ENCODE data around the gene POTEE. TPM values are rescaled to one million over a fixed set of nuclear protein-coding genes. Genes with fewer than 3 reads are reported as not detected.
"Not testable (repeated sequence)": the region's sequence is repeated elsewhere in the genome, so short reads cannot be mapped to it uniquely, and the experiment has no call there.

Gene POTEE
- polyA plus RNA-seq, 3 donors: 0.01 to 0.18 (median 0.10) TPM

DNA sequence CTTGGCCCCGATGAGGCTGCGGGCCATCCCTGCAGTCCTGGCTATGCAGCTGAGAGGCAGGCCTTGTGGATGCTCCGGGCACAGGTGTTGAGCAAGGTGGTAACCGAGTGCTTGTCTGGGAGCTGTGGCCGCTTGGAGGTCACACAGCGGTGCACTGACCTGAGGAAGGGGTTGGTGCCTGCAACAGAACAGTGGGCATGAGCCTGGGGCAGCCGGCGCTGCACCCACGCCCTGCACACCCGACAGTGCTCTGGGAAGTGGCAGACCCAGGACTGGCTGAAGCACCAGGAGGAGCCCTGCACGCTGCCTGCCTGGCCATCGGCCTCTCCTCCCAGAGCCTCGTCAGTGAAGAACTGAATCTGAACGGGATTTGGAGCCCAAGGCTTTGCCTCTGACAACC is 8.2 kb upstream of the POTEE start:
- Histone ChIP-seq H3K4me3 (replicated peaks in 1 of 3; ENCODE audit: low read depth in 2 of 3, low read length in 3 of 3) (no peak overlapping the region), H3K4me1 (ENCODE audit: control insufficient read depth in 1 of 2, insufficient read depth in 2 of 2, low read length in 2 of 2) (no peaks in the 10 kb centered on the region), H3K27me3 (ENCODE audit: control insufficient read depth in 2 of 2, insufficient read depth in 2 of 2, low read length in 2 of 2) (no peaks in the 10 kb centered on the region), H3K79me2 (ENCODE audit: insufficient read depth, low read length) (no peaks in the 10 kb centered on the region), H3K27ac (ENCODE audit: low read depth in 1 of 2, low read length in 2 of 2) (no peak overlapping the region), H3K4me2 (replicated peaks; ENCODE audit: extremely low read depth, low read length, poor library complexity, severe bottlenecking) (no peak overlapping the region), H3K36me3 (replicated peaks in 1 of 2; ENCODE audit: control insufficient read depth in 1 of 2, insufficient read depth in 2 of 2, low read length in 2 of 2) (no peaks in the 10 kb centered on the region), H3K9ac (ENCODE audit: insufficient read depth, low read length, poor library complexity, severe bottlenecking) (no peak overlapping the region), H4K20me1 (ENCODE audit: insufficient read depth, low read length) (no peaks in the 10 kb centered on the region), H3K9me3 (replicated peaks in 1 of 2; ENCODE audit: control insufficient read depth in 1 of 2, insufficient read depth in 1 of 2, low read length in 2 of 2) (no peaks in the 10 kb centered on the region), H2AFZ (ENCODE audit: insufficient read depth, low read depth, low read length, poor library complexity, severe bottlenecking) (no peak overlapping the region)
- Mint-ChIP-seq H3K4me1 (no peaks in the 10 kb centered on the region), H3K27ac (no peak overlapping the region), H3K4me3 (no peak overlapping the region), H3K27me3 (ENCODE audit: low read depth in 3 of 3) (peaks cover 0 to 2% (median 0%) of the 10 kb centered on the region in 3 donors), H3K36me3 (no peaks in the 10 kb centered on the region), H3K9me3 (peaks cover 0 to 4% (median 0%) of the 10 kb centered on the region in 7 donors)
- no peak for DNase-seq
- 94% methylated on average over 14 of the region's 14 CpGs for WGBS (ENCODE audit: insufficient coverage)
- intact Hi-C loops (cut with micrococcal nuclease): no loop called here
- TF ChIP-seq, protein P1, sequence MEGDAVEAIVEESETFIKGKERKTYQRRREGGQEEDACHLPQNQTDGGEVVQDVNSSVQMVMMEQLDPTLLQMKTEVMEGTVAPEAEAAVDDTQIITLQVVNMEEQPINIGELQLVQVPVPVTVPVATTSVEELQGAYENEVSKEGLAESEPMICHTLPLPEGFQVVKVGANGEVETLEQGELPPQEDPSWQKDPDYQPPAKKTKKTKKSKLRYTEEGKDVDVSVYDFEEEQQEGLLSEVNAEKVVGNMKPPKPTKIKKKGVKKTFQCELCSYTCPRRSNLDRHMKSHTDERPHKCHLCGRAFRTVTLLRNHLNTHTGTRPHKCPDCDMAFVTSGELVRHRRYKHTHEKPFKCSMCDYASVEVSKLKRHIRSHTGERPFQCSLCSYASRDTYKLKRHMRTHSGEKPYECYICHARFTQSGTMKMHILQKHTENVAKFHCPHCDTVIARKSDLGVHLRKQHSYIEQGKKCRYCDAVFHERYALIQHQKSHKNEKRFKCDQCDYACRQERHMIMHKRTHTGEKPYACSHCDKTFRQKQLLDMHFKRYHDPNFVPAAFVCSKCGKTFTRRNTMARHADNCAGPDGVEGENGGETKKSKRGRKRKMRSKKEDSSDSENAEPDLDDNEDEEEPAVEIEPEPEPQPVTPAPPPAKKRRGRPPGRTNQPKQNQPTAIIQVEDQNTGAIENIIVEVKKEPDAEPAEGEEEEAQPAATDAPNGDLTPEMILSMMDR (IDR thresholded peaks at IDR 0.05): no peak

DNA sequence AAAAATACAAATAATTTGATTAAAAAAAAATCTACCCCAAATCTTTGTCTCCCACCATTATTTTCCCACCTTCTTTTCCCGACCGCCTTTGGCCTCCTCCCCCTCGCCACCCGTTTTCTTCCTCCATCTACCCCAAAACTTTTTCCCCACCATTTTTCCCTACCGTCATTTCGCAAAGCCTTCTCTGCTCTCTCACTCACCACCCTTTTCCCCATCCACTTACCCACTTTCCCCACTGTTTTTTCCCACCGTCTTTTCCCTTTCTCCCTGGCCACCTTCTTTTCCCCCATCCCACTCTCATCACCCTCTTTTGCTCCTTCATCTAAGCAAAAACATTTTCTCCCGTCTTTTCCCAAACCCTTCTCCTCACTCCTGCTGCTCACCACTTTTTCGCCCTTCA is 1.5 kb upstream of the POTEE start:
- H4K20me1 ChIP-seq (ENCODE audit: insufficient read depth, low read length); H3K9ac ChIP-seq (ENCODE audit: insufficient read depth, low read length, poor library complexity, severe bottlenecking); H3K4me3 ChIP-seq (replicated peaks in 1 of 3; ENCODE audit: low read depth in 2 of 3, low read length in 3 of 3); H2AFZ ChIP-seq (ENCODE audit: insufficient read depth, low read depth, low read length, poor library complexity, severe bottlenecking); H3K4me1 Mint-ChIP-seq; DNase-seq; H3K27ac Mint-ChIP-seq; intact Hi-C loops (cut with micrococcal nuclease); H3K9me3 ChIP-seq (replicated peaks in 1 of 2; ENCODE audit: control insufficient read depth in 1 of 2, insufficient read depth in 1 of 2, low read length in 2 of 2); H3K36me3 Mint-ChIP-seq; H3K27me3 ChIP-seq (ENCODE audit: control insufficient read depth in 2 of 2, insufficient read depth in 2 of 2, low read length in 2 of 2); H3K27ac ChIP-seq (ENCODE audit: low read depth in 1 of 2, low read length in 2 of 2); H3K4me1 ChIP-seq (ENCODE audit: control insufficient read depth in 1 of 2, insufficient read depth in 2 of 2, low read length in 2 of 2); H3K4me3 Mint-ChIP-seq; H3K27me3 Mint-ChIP-seq (ENCODE audit: low read depth in 3 of 3); H3K79me2 ChIP-seq (ENCODE audit: insufficient read depth, low read length); H3K4me2 ChIP-seq (replicated peaks; ENCODE audit: extremely low read depth, low read length, poor library complexity, severe bottlenecking); H3K36me3 ChIP-seq (replicated peaks in 1 of 2; ENCODE audit: control insufficient read depth in 1 of 2, insufficient read depth in 2 of 2, low read length in 2 of 2); H3K9me3 Mint-ChIP-seq: not testable (repeated sequence)
- WGBS (ENCODE audit: insufficient coverage): 100% methylated on average over 2 of the region's 9 CpGs

DNA sequence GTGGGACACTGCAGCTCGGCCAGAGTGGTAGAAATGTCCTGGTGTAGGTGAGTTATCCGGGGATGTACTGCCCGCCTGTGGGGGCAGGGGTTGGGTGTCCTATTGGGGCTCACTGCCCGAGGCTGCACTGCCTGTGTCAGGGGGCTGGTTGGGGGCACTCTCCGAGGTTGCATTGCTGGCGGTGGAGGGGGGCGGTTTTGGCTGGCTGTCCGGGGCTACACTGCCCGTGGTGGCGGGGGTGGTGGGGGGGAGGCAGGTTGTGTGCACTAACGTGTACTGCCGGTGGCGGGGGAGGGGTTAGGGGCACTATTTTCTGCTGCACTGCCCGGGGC is 403 bp downstream of the POTEE start:
- H3K36me3 ChIP-seq (replicated peaks in 1 of 2; ENCODE audit: control insufficient read depth in 1 of 2, insufficient read depth in 2 of 2, low read length in 2 of 2); H3K9me3 Mint-ChIP-seq; H3K9ac ChIP-seq (ENCODE audit: insufficient read depth, low read length, poor library complexity, severe bottlenecking); H3K4me3 Mint-ChIP-seq; intact Hi-C loops (cut with micrococcal nuclease); H3K4me1 Mint-ChIP-seq; H3K4me1 ChIP-seq (ENCODE audit: control insufficient read depth in 1 of 2, insufficient read depth in 2 of 2, low read length in 2 of 2); H3K27me3 Mint-ChIP-seq (ENCODE audit: low read depth in 3 of 3); H3K4me2 ChIP-seq (replicated peaks; ENCODE audit: extremely low read depth, low read length, poor library complexity, severe bottlenecking); H3K27ac ChIP-seq (ENCODE audit: low read depth in 1 of 2, low read length in 2 of 2); H3K79me2 ChIP-seq (ENCODE audit: insufficient read depth, low read length); H3K27ac Mint-ChIP-seq; H2AFZ ChIP-seq (ENCODE audit: insufficient read depth, low read depth, low read length, poor library complexity, severe bottlenecking); H3K27me3 ChIP-seq (ENCODE audit: control insufficient read depth in 2 of 2, insufficient read depth in 2 of 2, low read length in 2 of 2); H3K9me3 ChIP-seq (replicated peaks in 1 of 2; ENCODE audit: control insufficient read depth in 1 of 2, insufficient read depth in 1 of 2, low read length in 2 of 2); H4K20me1 ChIP-seq (ENCODE audit: insufficient read depth, low read length); DNase-seq; H3K36me3 Mint-ChIP-seq; H3K4me3 ChIP-seq (replicated peaks in 1 of 3; ENCODE audit: low read depth in 2 of 3, low read length in 3 of 3): not testable (repeated sequence)
- no CpG with 5 or more reads among the region's 14 CpGs for WGBS (ENCODE audit: insufficient coverage)

DNA sequence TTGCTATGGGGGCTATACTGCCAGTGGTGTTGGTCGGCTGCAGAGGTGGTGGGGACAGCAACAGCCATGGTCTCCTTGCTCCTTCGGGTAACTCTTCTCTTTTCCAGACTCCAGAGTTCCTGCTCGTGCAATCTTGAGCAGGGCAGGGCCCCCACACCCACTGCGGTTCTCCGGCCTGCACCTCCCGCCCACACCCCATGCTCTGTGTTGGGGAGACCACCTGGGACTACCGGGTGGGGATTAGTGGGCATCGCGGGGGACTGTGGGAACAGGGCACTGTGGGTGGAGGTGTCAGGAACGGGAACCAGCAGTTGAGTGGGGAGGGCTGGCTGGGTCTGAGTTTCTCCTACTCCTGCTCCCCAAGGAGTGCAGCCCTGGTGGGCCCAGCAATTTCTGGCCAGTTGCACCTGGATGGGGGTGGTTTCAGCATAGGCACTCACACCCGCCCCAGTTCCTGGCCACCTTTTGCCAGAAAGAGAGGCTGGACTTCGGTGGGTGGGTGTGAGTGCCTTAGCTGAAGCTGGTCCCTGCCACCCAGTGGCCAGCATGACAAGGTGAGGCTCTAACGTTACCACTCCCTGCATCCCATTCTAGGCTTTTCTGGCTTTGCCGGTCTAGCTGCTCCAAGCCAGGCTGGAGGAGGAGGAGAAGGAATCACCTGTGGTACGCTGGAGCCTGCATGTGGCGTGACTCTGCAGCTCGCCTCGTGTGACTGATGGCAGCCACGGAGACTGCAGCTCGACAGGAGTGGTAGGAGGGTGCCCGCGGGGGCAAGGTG is 1.3 kb downstream of the POTEE start:
- H3K4me3 Mint-ChIP-seq; H3K9ac ChIP-seq (ENCODE audit: insufficient read depth, low read length, poor library complexity, severe bottlenecking): not testable (repeated sequence)

More for the DNA sequence above, 1.3 kb downstream of the POTEE start:
- H3K4me1 ChIP-seq (ENCODE audit: control insufficient read depth in 1 of 2, insufficient read depth in 2 of 2, low read length in 2 of 2); H3K36me3 ChIP-seq (replicated peaks in 1 of 2; ENCODE audit: control insufficient read depth in 1 of 2, insufficient read depth in 2 of 2, low read length in 2 of 2); H3K9me3 Mint-ChIP-seq; H3K27ac Mint-ChIP-seq; H3K36me3 Mint-ChIP-seq; intact Hi-C loops (cut with micrococcal nuclease); DNase-seq; H3K4me2 ChIP-seq (replicated peaks; ENCODE audit: extremely low read depth, low read length, poor library complexity, severe bottlenecking); H3K4me1 Mint-ChIP-seq; H4K20me1 ChIP-seq (ENCODE audit: insufficient read depth, low read length); H3K27me3 Mint-ChIP-seq (ENCODE audit: low read depth in 3 of 3); H2AFZ ChIP-seq (ENCODE audit: insufficient read depth, low read depth, low read length, poor library complexity, severe bottlenecking); H3K79me2 ChIP-seq (ENCODE audit: insufficient read depth, low read length); H3K4me3 ChIP-seq (replicated peaks in 1 of 3; ENCODE audit: low read depth in 2 of 3, low read length in 3 of 3); H3K27me3 ChIP-seq (ENCODE audit: control insufficient read depth in 2 of 2, insufficient read depth in 2 of 2, low read length in 2 of 2); H3K9me3 ChIP-seq (replicated peaks in 1 of 2; ENCODE audit: control insufficient read depth in 1 of 2, insufficient read depth in 1 of 2, low read length in 2 of 2); H3K27ac ChIP-seq (ENCODE audit: low read depth in 1 of 2, low read length in 2 of 2): not testable (repeated sequence)
- WGBS (ENCODE audit: insufficient coverage): no CpG with 5 or more reads among the region's 22 CpGs

Data from CD14-positive monocyte (primary cell).